SJSA1 (cell line): Measurements from ENCODE around the gene VPS37D. TPM values are rescaled to one million over a fixed set of nuclear protein-coding genes. Genes with fewer than 3 reads are reported as not detected.

Source experiments
- DNase-seq, 2 experiments: peaks; one replicate each; pipeline ENCODE4 v3.0.0-alpha.2; 2015 to 2020; ENCODE audit warnings: low spot score in 2 of 2, low read depth in 1 of 2
- H3K27ac ChIP-seq: fragments of 250-450 bp; sonication (Bioruptor Pico); 2 replicates; pipeline ENCODE4 v1.5.1; 2020; ENCODE audit warnings: mild to moderate bottlenecking, moderate library complexity
- H3K27me3 ChIP-seq: fragments of 250-450 bp; sonication (Bioruptor Pico); replicated peaks from 2 replicates; pipeline ENCODE4 v1.5.1; 2020; ENCODE audit warnings: mild to moderate bottlenecking, moderate library complexity
- H3K36me3 ChIP-seq: fragments of 250-450 bp; sonication (Bioruptor Pico); 2 replicates; pipeline ENCODE4 v1.5.1; 2020; ENCODE audit warnings: mild to moderate bottlenecking
- H3K4me1 ChIP-seq: fragments of 250-450 bp; sonication (Bioruptor Pico); replicated peaks from 2 replicates; pipeline ENCODE4 v1.6.1; 2021; ENCODE audit warnings: mild to moderate bottlenecking
- H3K4me3 ChIP-seq: fragments of 250-450 bp; sonication (Bioruptor Pico); 2 replicates; pipeline ENCODE4 v1.5.1; 2020; ENCODE audit warnings: mild to moderate bottlenecking
- H3K9me3 ChIP-seq: fragments of 250-450 bp; sonication (Bioruptor Pico); replicated peaks from 2 replicates; pipeline ENCODE4 v1.5.1; 2020; ENCODE audit warnings: mild to moderate bottlenecking
- total RNA-seq: library from RNA; depleted of rRNA; stranded (reverse); fragments of >200 nt; shearing (Covaris generic); gene quantifications from 2 replicates; pipeline ENCODE4 v1.2.3, GENCODE V29; 2014

Gene VPS37D
- total RNA-seq, 1 experiment from 2014 or later, result 1.8 TPM

DNA sequence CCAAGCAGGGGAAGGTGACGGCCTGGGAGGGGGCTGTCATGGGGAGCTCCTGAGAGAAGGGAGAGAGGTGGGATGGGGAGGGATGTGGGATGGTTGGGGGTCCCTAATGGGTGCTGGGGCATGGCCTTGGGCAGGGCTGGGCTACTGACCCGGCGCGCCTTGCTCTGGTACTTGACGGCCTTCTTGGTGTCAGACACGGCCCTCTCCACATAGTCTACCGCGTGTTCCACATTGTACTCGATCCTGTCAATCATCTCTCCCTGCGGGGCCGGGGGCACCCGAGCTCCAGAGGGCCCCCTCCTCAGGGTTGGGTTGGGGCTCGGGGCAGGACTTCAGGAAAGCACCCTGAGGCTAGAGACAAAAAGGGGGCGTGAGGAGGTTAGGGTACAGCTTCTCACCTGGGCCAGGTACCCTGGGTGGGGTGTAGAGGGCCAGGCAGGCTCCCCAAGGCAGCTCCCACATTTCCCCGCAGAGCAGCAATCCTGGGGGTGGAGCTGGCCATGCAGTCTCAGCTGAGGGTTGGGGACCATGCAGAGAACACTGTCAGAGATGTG, 33.0 kb downstream of the VPS37D start:
- no peak overlapping the region for H3K4me3 ChIP-seq
- H3K27ac ChIP-seq, result no peak overlapping the region
- no peaks in the 10 kb centered on the region for H3K9me3 ChIP-seq
- H3K36me3 ChIP-seq, result peaks cover 87% of the 10 kb centered on the region
- H3K27me3 ChIP-seq, result no peaks in the 10 kb centered on the region
- no peak for DNase-seq
- H3K4me1 ChIP-seq, result peaks cover 13% of the 10 kb centered on the region

DNA sequence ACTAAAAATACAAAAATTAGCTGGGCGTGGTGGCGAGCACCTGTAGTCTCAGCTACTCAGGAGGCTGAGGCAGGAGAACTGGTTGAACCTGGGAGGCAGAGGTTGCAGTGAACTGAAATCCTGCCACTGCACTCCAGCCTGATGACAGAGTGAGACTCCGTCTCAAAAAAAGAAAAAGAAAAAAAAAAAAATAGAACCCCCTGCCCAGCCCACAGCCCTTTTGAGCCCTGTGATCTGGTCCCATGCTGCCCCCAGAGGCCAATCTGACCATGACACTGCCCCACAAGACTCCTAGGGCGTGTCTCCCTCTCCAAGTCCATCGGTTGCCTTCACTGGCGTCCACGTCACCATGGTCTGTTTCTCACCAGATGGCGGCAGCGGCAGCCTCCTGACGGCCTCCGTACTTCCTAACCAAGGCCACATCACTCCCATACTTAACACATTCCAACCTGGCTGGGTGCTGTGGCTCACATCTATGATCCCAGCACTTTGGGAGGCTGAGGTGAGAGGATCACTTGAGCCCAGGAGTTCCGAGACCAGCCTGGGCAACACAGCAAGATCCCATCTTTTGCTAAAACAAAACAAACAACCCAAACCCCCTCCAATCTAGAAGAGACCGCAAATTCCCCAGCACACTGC, 33.8 kb downstream of the VPS37D start:
- Histone ChIP-seq H3K9me3 (no peaks in the 10 kb centered on the region), H3K4me1 (peaks cover 21% of the 10 kb centered on the region), H3K27me3 (no peaks in the 10 kb centered on the region), H3K27ac (no peak overlapping the region), H3K36me3 (peaks cover 88% of the 10 kb centered on the region), H3K4me3 (no peak overlapping the region)
- DNase-seq, result peak; percentile 45 to 66

DNA sequence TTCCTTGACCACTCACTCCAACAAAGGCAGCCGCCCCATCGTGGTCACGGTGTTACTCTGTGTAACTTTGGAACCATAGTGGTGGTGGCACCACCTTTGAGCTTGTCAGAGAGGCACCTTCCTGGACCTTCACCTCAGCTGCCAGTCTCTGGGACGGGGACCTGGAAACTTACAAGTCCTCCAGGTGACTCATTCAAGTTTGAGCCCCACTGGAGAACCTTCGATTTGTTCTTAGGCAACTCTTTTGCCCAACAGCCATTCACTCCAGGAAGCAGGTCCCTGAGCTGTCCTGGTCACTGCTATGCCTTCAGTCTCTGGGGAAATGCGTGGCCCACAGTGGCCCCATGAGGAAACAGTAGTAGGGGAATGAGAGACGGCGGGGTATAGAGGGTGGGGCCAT, 34.6 kb downstream of the VPS37D start:
- Histone ChIP-seq H3K27ac (no peak overlapping the region), H3K4me3 (no peak overlapping the region), H3K9me3 (no peaks in the 10 kb centered on the region), H3K27me3 (no peaks in the 10 kb centered on the region), H3K4me1 (peaks cover 29% of the 10 kb centered on the region), H3K36me3 (peaks cover 89% of the 10 kb centered on the region)
- DNase-seq, result no peak

DNA sequence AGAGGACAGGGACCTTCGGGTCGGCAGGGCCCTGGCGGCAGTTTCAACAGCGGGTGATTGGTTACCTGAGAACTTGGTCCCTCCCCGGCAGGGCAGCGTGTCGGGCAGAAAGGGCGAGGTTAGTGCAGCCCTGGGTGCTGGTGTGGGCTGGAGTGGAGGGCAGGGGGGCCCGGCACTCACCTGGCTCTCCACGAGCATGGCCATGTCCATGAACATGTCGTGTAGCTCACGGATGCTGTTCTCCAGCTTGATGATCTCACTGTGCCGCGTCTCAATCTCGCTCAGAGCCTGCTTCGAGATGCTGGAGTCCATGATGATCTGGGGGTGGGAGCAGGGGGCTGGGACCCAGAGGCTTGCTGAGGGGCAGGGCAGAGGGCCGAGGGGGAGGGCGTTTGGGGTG, 35.0 kb downstream of the VPS37D start:
- peaks cover 89% of the 10 kb centered on the region for H3K36me3 ChIP-seq

DNA sequence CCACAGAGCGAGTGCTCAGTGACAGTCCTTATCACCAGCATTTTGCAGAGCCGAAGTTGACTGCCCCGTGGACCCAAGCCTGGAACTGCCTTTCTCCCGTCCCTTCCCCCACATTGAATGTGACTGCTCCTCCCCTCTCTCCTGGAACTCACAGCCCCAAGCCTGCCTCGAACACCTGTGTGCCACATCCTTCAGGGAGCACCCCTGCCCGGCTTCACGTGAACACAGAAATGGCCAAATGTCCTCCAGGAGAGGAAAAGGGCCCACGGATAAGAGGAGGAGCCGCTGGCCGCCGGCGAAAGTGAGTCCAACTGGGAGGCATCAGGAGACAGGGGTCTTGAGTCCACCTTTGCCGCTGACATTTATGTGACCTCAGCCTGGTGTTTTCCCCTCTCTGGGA, 35.6 kb downstream of the VPS37D start:
- Histone ChIP-seq H3K27ac (no peak overlapping the region), H3K4me1 (peaks cover 31% of the 10 kb centered on the region), H3K9me3 (no peaks in the 10 kb centered on the region), H3K4me3 (no peak overlapping the region), H3K36me3 (peaks cover 88% of the 10 kb centered on the region), H3K27me3 (no peaks in the 10 kb centered on the region)
- no peak for DNase-seq

More for the DNA sequence above, 35.0 kb downstream of the VPS37D start:
- Histone ChIP-seq H3K9me3 (no peaks in the 10 kb centered on the region), H3K27ac (no peak overlapping the region), H3K4me3 (no peak overlapping the region), H3K4me1 (peaks cover 31% of the 10 kb centered on the region), H3K27me3 (no peaks in the 10 kb centered on the region)
- DNase-seq, result no peak

DNA sequence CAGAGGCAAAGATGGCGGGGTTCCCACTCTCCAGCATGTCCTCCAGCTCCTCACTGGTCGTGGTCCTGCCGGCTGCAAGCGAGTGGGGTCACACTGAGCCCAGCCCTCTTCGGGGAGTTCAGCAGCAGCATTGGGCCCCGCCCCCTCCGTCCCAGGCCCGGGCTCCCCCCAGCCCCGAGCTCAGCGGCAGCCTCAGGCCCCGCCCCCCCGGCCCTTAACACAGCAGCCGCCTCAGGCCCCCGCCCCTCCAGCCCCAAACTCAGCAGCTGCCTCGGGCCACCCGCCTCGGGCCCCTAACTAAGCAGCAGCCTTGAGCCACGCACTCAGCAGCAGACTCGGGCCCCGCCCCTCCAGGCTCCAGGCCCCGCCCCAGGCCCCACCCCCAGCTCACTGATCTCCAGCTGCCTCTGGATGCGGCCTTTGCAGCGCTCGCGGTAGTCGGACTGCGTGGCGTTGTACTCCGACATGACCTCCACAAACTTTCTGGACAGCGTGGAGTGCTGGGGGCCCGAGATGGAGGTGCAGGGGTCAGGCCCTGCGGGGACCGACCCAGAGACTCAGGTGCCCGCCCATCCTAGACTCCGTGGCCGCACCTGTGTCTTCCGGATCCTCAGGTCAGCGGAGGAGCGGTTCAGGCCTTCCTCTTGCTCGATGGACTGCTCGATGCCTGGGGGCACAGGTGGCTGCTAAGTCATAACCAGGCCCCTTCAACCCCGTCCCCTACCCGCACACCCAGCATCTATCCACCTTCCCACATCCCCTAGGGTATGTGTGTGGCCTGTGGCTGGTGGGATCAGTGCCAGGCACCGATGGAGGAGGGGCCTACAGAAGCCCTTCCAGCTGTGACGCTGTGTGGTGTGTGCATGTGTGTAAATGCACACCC, 36.4 kb downstream of the VPS37D start:
- peaks cover 31% of the 10 kb centered on the region for H3K4me1 ChIP-seq
- DNase-seq, result no peak
- H3K27me3 ChIP-seq, result no peaks in the 10 kb centered on the region
- H3K9me3 ChIP-seq, result no peaks in the 10 kb centered on the region
- peaks cover 88% of the 10 kb centered on the region for H3K36me3 ChIP-seq
- no peak overlapping the region for H3K4me3 ChIP-seq
- no peak overlapping the region for H3K27ac ChIP-seq

DNA sequence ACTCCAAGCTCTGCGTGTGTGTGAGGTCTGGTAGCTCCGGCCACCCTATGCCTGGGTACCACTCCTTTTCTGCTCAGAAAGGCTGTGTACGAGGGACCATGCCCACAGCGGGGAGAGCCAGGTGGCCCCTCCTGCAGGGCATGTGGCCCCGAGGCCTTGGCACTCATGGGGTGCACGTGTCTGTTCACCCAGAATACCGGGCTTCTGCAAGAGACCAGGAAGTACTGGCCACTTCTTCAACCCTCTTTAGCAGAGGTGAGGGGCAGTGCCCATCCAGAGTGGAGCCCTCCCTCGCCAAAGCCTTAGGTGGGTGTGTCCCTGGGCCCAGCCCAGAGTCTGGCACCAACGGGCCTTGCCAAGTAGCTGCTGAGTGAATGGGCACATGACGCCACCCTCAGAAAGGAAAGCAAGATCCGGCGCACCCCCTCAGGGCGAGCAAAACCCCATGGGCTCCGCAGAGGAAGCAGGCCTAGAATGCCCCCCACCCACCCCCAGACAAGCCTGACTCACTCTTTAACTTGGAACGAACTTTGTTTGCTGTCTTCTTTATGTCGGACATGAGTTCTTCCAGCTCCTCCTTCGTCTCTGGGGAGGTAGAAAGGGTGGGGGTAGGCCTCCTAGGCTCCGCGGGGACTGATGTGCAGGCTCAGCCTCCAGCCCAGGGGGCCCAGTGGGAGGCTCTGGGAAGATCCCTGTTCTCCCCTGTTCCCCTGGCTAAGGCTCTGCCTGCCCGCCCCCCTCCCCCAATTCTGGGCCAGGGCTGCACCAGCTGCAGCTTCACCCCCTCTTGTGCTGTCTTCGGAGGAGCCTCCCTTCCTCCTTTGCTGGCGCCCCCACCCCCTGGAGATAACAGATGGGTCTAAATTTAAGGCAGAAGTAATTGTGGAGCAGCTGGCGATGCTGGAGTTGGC, 37.3 kb downstream of the VPS37D start:
- no peak overlapping the region for H3K4me3 ChIP-seq
- H3K4me1 ChIP-seq, result peaks cover 31% of the 10 kb centered on the region
- H3K27me3 ChIP-seq, result no peaks in the 10 kb centered on the region
- H3K27ac ChIP-seq, result no peak overlapping the region
- no peaks in the 10 kb centered on the region for H3K9me3 ChIP-seq
- peaks cover 80% of the 10 kb centered on the region for H3K36me3 ChIP-seq
- DNase-seq, result no peak

DNA sequence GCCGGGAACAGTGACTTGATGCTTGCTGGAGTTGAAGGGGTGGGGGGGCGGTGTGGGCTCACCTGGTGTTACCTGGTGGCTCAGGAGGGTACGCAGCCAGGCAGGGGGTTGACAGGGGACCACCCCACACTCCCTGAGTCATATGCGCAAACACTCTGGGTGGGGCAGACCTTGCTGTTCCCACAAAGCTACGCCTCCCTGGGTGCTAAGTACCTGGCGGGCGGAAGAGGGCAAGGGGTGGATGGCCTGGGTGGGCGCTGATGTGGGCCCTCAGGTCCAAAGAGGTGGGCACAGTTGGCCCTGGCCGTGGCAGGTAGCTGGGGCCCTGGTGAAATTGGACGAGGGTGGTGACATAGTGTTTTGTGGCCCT, 37.9 kb downstream of the VPS37D start:
- peak overlapping the region; percentile 77 for H3K27ac ChIP-seq
- H3K4me3 ChIP-seq, result no peak overlapping the region
- peaks cover 75% of the 10 kb centered on the region for H3K36me3 ChIP-seq
- no peak for DNase-seq
- H3K4me1 ChIP-seq, result peaks cover 31% of the 10 kb centered on the region
- no peaks in the 10 kb centered on the region for H3K27me3 ChIP-seq
- H3K9me3 ChIP-seq, result no peaks in the 10 kb centered on the region

DNA sequence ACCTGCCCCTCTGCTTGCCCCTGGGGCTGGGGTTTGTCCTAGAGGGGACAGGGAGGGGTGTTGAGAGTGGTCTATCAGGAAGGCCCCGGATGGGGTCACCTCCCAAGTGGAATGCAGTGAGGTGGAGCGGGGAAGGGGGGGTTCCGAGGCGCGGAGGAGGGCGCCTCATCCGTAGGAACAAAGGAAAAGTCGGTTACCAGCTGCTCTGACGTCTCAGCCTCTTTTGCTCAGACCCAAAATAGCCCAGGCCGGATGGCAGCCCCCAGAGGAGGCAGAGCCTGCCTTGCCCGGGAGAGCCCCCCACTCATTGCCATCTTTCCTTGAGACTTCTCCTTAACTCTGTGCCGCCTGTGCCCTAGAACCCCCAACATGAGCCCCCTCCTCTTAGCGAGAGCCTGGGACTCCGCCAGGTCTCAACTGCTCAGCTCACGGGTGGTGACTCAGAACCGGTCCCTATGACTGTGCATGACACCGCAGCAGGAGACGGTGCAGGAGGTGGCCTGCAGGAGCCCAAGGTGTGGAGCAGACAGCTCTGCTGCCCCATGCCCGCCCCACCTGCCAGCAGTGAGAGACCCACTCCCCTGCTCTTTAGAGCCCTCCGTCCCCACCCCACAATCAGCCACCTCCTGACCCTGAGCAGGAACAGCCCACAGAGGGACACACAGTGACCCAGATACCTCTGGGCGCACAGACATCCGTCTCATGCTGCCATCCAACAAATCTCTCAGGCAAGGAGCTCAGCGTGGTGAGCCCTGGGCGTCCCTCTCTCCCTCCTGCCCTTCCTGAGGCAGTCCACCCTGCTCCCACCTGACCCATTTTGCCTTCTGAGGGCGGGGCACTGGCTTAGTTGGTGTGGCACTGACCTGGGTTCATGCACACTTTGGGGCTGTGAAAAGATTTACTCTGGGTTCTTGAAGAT, 38.8 kb downstream of the VPS37D start:
- H3K36me3 ChIP-seq, result peaks cover 67% of the 10 kb centered on the region
- DNase-seq, result peak in 1 of 2 experiments; percentile 43
- H3K4me1 ChIP-seq, result peaks cover 31% of the 10 kb centered on the region
- no peak overlapping the region for H3K4me3 ChIP-seq
- H3K27ac ChIP-seq, result peak overlapping the region; percentile 77
- no peaks in the 10 kb centered on the region for H3K9me3 ChIP-seq
- no peaks in the 10 kb centered on the region for H3K27me3 ChIP-seq

DNA sequence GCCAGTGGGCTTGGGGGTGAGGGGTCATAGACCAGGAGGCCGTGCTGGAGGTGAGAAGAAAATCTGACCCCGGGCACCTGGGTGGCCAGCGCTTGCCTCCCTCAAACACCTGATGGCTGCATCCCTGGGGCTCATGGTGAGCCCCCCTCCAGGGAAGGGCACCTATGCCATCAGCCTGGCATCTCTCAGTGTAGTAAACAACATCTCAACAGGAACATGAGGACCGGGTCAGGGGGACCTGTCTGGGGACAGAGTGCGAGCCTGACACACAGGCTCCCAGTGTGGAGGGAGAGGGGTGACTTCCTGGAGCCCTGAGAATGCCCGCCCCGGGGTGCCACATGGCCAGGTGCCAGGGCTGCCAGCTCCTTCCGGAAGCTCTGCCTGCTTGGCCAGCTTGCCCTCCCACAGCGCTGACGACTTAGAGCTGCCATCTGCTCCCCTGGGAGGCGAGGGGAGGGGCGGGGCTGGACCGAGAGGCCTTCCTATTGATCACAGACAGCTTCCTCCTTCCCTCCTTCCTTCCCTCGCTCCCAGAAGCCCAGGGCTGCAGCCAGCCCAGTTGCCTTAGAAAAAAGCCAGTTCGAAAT, 39.5 kb downstream of the VPS37D start:
- Histone ChIP-seq H3K4me3 (no peak overlapping the region), H3K9me3 (no peaks in the 10 kb centered on the region), H3K4me1 (peaks cover 31% of the 10 kb centered on the region), H3K27me3 (no peaks in the 10 kb centered on the region), H3K36me3 (peaks cover 62% of the 10 kb centered on the region), H3K27ac (peak overlapping the region; percentile 77; the same call in 1 of the 2 replicates)
- DNase-seq, result no peak

DNA sequence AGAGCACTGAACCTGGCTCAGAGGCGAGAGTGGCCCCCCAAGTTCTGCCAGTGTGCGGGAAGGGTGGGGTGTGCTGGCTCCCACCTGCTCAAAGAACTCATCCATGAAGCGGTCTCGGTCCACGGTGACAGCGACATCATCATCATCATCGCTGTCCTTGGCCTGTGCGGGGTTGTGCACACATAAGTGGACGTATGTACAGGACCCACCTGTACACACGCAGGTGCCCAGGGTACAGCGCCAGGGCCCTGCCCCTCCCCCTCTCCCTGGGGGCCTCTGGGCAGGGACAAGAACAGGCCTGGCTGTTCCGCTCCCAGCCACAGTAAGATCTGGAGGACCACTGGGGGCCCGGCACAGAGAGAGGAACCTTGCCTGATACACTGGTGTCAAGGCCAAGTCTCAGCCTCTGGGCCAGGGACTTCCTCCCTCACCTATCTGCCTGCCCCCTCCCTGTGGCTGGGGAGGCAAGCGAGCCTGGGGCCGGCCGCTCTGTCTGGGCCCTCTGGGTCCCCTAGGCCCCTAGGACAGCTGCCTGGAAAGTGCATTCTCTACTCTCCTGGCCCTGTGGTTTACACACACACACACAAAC, 41.4 kb downstream of the VPS37D start:
- DNase-seq, result no peak
- Histone ChIP-seq H3K9me3 (no peaks in the 10 kb centered on the region), H3K4me1 (peaks cover 31% of the 10 kb centered on the region), H3K4me3 (no peak overlapping the region), H3K27me3 (no peaks in the 10 kb centered on the region), H3K27ac (no peak overlapping the region), H3K36me3 (peaks cover 61% of the 10 kb centered on the region)

DNA sequence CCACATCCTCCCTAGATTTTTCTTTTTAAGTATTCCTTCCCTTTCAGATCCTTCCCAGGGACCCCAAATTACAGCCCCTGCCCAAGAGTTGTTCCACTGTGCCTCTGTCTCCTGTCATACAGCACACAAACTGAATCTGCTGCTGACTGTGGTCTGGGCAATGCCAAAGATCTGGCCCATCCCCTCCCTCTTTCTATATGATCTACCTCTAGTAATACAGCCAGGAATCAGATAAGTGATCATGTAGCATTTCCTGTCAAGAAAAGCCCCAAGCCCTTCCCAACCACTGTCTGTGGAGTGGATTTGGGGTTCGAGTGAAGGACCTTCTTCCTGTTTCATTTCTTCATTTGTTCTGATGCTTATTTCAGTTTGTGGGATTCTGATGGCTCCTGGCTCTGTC, 45.1 kb downstream of the VPS37D start:
- no peaks in the 10 kb centered on the region for H3K27me3 ChIP-seq
- H3K27ac ChIP-seq, result no peak overlapping the region
- no peaks in the 10 kb centered on the region for H3K9me3 ChIP-seq
- H3K4me1 ChIP-seq, result peaks cover 29% of the 10 kb centered on the region
- peaks cover 38% of the 10 kb centered on the region for H3K36me3 ChIP-seq
- DNase-seq, result no peak
- H3K4me3 ChIP-seq, result no peak overlapping the region
